ENCODE data around the gene TPK1.
"Not testable (repeated sequence)": the region's sequence is repeated elsewhere in the genome, so short reads cannot be mapped to it uniquely, and the experiment has no call there.

The TPK1 gene

GRCh38 chr7:144438759-144439158 lies 397.1 kb downstream of the TPK1 start:
- DNase-seq (ENCODE audit: low read depth in 2 of 2): no peak
- no peak for TF ChIP-seq CTCF (IDR thresholded peaks at IDR 0.05; ENCODE audit: low read depth, low read length)

GRCh38 chr7:144437370-144438191 lies 398.3 kb downstream of the TPK1 start:
- peak; percentile 83 to 87 for DNase-seq (ENCODE audit: low read depth in 2 of 2)
- peak; percentile 47 for TF ChIP-seq CTCF (IDR thresholded peaks at IDR 0.05; ENCODE audit: low read depth, low read length)
- H3K4me3 ChIP-seq (replicated peaks in 1 of 2; ENCODE audit: low read depth in 2 of 2, low read length in 2 of 2): no peak overlapping the region

More at GRCh38 chr7:144438759-144439158, 397.1 kb downstream of the TPK1 start:
- no peak overlapping the region for H3K4me3 ChIP-seq (replicated peaks in 1 of 2; ENCODE audit: low read depth in 2 of 2, low read length in 2 of 2)

GRCh38 chr7:144436500-144436899 lies 399.4 kb downstream of the TPK1 start:
- H3K4me3 ChIP-seq (replicated peaks in 1 of 2; ENCODE audit: low read depth in 2 of 2, low read length in 2 of 2): no peak overlapping the region
- DNase-seq (ENCODE audit: low read depth in 2 of 2): no peak
- no peak for TF ChIP-seq CTCF (IDR thresholded peaks at IDR 0.05; ENCODE audit: low read depth, low read length)

GRCh38 chr7:144428431-144428830 lies 407.4 kb downstream of the TPK1 start:
- DNase-seq (ENCODE audit: low read depth in 2 of 2): no peak
- H3K4me3 ChIP-seq (replicated peaks in 1 of 2; ENCODE audit: low read depth in 2 of 2, low read length in 2 of 2): no peak overlapping the region
- no peak for TF ChIP-seq CTCF (IDR thresholded peaks at IDR 0.05; ENCODE audit: low read depth, low read length)

- not testable (repeated sequence) for H3K4me3 ChIP-seq (replicated peaks in 1 of 2; ENCODE audit: low read depth in 2 of 2, low read length in 2 of 2); DNase-seq (ENCODE audit: low read depth in 2 of 2)
Measured at GRCh38 chr7:144427539-144427938, 408.3 kb downstream of the TPK1 start.

GRCh38 chr7:144418931-144419330 lies 416.9 kb downstream of the TPK1 start:
- DNase-seq (ENCODE audit: low read depth in 2 of 2); H3K4me3 ChIP-seq (replicated peaks in 1 of 2; ENCODE audit: low read depth in 2 of 2, low read length in 2 of 2): not testable (repeated sequence)

- H3K4me3 ChIP-seq (replicated peaks in 1 of 2; ENCODE audit: low read depth in 2 of 2, low read length in 2 of 2): no peak overlapping the region
- no peak for TF ChIP-seq CTCF (IDR thresholded peaks at IDR 0.05; ENCODE audit: low read depth, low read length)
- DNase-seq (ENCODE audit: low read depth in 2 of 2): no peak
Measured at GRCh38 chr7:144416341-144416740, 419.5 kb downstream of the TPK1 start.

- DNase-seq (ENCODE audit: low read depth in 2 of 2): no peak
- TF ChIP-seq CTCF (IDR thresholded peaks at IDR 0.05; ENCODE audit: low read depth, low read length): no peak
Measured at GRCh38 chr7:144415858-144416257, 420.0 kb downstream of the TPK1 start.

More at GRCh38 chr7:144415858-144416257, 420.0 kb downstream of the TPK1 start:
- H3K4me3 ChIP-seq (replicated peaks in 1 of 2; ENCODE audit: low read depth in 2 of 2, low read length in 2 of 2): no peak overlapping the region

Data from cardiac fibroblast (primary cell).